NCI-H187 (cell line): ENCODE results near the gene PHACTR1.
A peak's percentile ranks its signal among the peaks of the same experiment; 100 is the strongest.

Experiments
- DNase-seq, 2 experiments: peaks; one replicate each; lab custom pipeline; 2025; lab: John Stamatoyannopoulos, UW

Gene PHACTR1

DNA sequence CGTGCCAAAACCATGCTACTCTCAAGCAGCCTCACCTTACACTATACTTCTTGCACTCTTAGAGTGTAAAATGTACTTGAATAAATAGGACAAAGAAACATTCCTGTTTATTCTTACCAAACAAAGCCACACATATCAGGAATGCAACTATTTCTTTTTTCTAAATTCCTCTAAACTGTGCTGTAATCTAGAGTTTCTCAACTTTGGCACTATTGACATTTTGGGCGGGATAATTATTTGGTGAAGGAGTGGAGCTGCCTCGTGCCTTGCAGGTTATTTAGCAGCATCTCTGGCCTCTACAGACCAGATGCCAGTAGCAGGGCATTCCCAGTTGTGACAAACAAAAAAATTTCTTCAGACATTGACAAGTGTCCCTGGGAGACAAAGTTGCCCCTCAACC, 86.9 kb downstream of the PHACTR1 start:
- no peak for DNase-seq

DNA sequence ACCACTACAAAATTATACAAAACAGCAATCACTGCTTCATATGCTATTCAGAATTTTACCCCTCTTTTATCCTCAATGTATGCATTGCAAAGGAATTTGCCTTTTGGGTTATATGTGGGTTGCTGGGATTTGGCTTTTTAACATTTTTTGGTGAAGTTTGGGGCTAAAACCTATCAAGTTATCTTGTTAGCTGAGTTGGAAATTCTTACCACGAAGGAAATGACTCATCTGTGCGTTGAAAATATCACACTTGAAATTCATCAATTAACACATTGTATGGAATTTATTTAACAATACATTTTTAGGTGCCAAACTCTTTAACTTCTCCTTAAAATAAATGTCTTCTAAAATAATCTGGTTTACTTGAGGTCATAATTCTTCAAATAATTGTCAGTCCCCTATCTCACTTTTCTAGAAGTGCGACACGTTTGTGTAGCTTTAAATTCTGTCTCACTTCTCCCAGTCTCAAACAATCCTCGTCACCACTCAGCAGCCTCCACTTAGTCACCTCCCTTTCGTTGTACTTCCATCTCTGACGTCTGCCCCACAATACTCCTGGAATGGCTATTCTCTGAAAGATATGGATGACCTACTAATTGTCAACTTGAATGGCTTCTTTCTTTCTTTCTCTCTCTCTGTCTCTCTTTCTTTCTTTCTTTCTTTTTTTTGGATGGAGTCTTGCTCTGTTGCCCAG, 88.5 kb downstream of the PHACTR1 start:
- no peak for DNase-seq

DNA sequence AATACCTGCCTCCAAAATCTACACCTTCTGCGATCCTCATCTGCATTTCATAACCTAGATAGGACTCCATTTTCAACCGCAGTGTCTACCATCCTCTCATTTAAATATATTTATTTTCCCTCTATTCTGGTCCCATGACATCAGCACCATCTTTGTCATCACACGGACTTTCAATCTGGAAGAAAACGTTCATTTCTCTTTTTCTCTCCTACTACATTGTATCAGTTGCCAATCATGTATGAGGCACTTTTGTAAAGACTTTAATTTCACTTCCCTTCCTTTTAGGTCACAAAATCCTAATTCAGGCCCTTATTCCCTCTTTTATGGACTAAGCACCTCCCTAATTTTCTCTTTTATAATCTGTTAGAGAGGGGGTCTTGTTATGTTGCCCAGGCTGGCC, 89.6 kb downstream of the PHACTR1 start:
- DNase-seq = no peak

DNA sequence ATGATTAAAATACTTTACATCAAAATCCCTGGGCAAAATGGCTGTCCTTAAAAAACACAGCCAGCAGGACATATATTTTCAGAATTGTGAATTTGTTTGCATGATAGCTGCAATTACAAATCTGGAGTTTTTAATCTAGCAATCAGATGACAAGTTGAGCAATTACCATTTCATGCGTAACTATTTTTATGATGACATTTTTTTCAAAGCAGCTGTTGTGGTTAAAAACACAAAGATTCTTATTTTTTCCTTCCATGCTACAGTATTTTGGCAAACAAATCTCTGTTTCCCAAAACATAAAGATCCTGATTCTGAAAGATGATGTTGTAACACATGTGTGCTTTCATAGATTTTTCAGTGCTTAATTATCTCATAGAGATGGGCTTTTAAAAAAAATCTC, 90.2 kb downstream of the PHACTR1 start:
- no peak for DNase-seq

DNA sequence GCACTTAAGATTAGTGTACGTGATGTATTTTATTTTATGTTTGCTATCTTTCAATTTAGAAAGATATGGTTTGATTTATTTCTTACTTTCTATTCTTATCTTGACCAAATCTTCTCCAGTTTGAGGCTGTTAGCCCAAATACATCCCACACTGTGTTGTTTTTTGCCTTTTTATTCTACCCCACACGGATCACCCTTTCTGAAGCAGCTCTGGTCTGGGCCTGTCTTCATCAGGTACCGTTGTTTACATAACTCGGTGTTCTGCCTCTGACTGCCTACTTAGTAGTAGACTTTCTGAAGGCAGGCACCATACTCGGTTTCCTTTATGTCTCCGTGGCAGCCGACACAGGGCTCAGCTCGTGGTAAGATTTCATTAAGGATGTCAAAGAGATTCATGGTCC, 95.0 kb downstream of the PHACTR1 start:
- DNase-seq = no peak

DNA sequence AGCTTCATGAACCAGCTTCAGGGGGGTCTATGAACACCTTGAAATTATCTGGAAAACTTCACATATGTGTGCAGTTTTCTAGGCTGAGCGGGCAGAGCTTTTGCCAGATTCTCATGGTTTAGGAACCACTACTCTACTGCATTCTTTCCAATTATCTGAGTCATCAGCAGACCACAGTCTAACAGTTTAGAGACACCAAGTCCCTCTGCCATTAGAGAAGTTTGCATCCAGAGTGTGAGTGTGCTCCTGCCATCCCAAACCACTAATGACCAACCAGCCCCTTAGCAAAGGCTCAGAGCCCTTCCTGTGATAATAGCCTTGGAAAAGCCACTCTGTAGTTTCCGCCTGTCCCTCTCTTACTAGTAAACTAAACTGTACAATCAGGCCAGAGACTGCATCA, 96.8 kb downstream of the PHACTR1 start:
- DNase-seq = no peak

DNA sequence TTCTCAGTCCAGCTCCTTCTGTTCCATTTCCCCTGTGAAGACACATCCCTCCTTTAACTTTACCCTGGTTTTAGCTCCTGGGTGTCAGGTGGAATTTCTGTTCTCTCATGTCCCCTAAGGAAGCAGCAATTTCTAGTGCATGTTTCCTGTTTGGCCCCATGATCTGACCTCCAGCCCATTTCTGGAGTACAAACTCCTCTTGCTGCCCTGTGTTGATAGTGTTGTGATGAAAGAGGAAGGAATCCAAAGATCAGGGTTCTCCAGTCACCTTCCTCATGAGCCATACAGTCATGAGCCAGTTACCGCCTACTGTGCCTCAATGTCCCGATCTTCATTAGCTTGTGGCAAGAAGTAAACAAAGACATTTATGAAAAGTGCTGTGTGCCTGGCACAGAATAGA, 97.4 kb downstream of the PHACTR1 start:
- DNase-seq = no peak

DNA sequence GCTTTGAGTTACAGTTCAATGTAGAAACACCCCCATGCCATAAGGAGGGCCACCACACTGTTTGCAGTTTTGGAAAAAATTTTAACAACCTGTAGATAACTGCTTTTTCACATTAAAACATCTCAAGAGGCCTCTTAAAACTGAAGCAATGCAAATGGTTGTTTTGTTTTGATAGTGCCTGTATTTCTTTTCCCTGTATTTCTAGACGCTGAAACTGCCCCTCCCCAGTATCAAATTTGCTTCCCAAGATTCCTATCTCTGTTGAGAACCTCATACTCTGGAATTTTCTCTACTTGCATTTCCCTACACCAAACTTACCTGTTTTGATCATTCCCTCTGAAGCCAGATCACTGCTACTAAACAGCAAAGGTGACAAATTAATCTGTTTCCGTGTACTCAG, 98.5 kb downstream of the PHACTR1 start:
- DNase-seq = no peak

DNA sequence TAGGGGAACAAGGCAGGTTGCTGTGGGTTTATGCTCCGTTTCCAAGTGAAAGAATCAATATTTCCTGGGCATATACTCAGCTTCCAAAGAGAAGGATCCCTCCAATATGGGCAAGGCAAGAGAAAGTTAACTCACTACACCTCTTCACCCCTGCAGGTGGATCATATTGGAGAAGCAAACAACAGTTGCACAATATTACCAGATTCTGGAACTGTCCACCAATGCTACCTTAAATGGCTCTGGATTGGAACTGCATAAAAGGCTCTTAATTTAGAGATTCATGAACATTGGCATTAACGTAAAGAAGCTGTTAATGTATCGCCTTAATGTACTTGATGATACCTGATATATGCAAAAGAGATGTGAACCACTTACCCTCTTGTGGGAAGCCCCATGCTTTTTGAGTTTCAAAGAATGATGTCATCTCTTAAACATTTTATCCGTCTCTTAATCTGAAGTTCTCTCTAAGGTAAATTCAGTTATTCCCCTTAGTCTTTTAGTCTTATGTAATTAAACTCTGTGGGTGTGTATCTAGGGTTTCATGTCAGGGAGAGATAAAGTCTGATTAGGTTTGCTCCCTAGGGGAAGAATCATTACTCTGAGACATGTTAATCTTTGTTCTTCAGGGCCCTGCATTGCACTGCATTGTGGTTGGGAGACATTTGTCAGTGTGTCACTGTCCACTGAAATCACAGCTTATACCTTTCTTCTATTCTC, 99.5 kb downstream of the PHACTR1 start:
- no peak for DNase-seq

DNA sequence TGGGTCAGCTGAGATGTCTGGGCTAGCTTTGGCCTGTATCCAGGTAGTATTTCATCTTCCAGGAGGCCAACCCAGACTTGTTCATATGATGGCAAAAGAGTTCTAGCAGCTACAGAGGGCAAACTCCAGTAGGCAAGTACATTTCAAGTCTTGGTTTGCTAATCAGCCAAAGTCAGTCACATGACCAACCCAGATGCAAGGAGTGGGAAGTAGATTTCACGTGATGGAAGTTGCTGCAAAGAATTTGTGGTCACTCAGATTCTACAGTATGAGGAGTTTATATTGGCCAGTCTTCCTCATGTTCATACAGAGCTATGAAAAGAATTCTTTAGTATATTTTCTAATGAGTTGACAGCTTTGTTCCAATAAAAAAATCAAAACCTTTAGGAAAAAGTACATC, 101.8 kb downstream of the PHACTR1 start:
- DNase-seq = no peak

DNA sequence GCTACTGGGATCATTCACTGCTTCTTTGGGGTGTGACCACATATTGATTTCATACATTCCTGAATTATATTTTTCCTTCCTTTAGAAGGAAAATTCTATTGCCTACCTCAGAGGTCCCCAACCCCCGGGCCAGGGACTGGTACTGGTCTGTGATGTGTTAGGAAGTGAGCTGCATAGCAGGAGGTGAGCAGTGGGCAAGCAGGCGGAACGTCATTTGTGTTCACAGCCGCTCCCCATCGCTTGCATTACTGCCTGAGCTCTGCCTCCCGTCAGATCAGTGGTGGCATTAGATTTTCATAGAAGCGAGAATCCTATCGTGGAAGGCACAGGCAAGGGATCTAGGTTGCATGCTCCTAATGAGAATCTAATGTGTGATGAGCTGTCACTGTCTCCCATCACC, 107.3 kb downstream of the PHACTR1 start:
- no peak for DNase-seq

DNA sequence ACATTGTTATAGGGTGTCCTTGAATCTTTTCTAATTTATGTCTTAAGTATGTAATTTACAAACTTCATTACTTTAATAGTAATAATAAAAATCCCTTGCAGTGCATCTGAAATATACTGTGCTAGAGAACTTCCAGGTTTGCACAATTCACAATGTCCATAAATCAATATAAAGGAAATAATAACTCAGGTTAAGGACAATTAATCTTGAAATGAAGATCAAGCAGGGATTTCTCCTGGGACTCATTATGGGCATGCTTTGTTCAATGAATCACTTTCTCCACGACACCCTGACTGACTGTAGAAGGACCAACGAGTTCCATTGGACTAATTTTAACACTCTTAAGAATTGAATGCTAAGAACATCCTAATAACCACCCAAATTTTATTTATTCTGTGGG, 110.0 kb downstream of the PHACTR1 start:
- no peak for DNase-seq

DNA sequence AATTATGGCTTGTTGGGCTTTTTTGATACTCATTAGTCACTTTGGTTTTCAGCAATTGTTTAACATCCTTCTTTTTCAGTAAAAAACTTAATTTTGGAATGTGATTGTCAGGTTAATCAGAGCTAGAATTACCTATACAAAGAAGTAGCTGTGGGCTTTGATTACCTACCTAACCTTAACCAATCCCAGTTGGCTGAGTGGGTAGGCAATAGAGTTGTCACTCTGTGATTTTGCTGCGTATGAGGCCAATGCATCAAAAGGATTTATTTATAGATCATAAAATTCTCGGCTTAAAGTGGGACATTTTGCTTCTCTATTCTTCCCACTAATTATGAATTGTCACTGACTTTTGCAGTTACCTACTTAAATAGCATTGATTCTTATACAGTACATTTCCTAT, 111.4 kb downstream of the PHACTR1 start:
- DNase-seq = no peak

DNA sequence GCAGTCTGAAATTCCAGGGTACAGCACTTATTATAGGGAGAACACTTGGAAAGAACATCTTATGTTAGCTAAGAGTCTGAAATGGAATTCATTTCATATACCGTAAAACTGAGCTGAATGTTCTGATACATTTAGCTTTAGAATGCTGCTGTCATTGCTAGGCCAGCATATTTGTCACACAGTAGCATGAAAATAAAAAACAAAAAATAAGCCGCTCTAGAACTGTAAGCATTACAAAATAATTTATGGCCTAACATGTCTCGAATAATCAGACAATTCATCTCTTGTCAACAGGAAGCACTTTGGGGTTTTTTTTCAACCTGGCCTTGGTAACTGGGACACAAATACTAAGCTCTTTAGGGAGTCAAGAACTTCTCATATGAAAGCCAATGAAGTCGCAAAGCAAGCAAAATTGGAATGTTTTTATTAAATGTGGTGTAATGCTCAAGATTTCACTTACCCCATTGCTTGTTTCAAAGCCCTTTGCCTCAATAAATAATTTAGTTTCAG, 115.7 kb downstream of the PHACTR1 start:
- DNase-seq = no peak

DNA sequence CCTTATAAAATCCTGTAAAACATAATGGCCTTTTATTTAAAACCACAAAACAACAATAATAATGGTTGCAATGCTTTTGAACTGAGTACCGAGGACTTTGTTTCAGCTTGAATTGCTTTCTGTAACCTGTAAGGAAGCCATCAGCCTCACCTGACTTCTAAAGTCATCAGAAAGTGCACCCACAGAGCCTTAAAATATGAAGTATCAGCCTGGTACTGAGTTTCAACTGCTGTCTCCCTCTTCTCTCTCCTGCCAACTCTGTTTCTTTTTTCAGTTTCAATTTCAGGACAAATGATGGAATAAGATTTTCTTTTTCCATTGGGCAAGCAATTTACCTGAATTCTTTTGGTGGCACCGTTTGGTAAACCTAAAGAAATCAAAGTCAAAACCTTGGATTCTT, 119.4 kb downstream of the PHACTR1 start:
- no peak for DNase-seq

DNA sequence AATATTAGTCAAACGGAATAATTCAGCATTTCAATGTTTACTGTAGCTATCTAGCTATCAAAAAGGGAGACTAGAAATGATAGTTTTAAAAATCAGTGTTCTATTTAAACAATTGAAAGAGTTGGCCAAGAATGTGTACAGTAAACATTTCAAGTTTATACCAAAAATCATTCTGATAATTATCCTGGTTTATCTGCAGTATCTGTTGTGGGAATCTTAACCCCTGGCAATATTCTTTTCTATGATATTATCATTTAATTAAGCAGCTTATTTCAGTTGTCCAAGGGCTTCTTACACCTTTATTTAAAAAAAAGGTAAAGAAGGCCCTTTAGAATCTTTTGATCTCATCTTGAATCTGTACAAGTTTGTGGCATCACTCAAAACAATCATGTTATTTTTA, 125.1 kb downstream of the PHACTR1 start:
- no peak for DNase-seq

DNA sequence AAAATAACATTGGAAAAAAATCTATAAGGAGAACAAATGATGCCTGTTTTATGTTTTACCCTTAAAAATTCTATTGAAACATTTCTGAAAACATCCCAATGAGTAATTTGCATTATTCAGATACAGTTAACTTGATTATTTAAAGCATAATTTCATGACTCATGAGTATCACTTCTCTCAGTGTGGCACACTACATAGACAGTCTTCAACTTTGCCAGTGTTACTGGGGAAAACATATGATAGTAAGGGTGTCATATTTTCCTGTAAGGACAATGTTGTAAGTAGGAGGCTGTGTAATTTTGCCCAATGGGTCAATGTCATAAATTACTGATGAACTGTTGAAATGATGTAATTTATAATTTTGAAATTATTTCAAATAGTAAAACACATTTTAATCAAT, 125.5 kb downstream of the PHACTR1 start:
- no peak for DNase-seq

DNA sequence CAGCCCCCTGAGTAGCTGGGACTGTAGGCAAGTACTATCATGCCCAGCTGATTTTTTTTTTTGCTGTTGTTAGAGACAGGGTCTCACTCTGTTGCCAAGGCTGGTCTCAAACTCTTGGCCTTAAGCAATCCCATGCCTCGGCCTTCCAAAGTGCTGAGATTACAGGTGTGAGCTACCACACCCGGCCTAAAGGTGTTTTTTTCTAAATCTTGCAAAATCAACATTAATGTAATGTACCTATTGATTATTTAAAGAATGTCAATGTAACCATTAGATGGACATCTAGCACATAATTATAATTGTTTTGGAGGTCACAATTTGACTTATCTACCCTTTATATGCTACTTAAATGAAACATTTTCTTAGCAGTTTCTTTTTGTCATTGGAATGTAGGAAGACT, 126.1 kb downstream of the PHACTR1 start:
- DNase-seq = no peak

DNA sequence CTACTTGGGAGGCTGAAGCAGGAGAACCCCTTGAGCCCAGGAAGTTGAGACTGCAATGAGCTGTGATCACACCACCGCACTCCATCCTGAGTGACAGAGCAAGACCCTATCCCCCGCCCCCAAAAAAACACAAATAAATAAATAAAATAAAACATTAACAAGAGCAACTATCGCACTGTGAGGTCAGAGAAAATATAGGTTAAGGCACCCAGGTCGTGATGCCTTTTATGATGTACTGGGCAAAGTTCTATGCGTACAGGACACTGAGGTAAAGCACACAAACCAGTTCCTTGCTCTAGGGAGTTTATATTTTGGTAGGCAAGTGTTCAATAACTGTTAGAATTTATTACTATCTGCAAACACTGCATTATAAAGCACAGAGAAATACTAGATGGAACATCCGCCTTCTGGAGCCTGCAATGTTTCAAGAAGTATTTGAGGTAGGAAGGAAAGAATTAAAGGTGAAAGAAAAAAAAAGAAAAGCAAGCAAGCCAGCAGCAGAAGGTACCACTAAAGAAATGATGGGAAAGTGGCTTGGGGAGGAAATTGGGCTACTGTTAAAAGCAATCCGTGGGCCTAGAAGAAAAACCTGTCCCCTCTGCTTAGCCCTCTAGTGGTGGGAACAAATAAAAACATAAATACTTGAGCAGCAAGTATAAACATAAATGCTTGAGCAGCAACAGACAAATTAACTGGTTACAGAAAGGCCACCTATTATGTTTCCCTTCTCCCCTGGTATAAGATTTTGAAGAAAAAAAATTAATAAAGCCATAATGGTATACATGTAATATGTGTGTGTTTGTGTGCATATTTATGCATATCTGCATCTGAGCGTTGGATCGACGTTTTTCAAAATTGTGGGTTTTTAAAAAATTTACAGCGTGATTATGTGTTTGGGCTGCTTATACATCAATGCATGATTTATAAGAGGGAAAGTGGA, 128.0 kb downstream of the PHACTR1 start:
- peak in 1 of 2 experiments; percentile 1 for DNase-seq

DNA sequence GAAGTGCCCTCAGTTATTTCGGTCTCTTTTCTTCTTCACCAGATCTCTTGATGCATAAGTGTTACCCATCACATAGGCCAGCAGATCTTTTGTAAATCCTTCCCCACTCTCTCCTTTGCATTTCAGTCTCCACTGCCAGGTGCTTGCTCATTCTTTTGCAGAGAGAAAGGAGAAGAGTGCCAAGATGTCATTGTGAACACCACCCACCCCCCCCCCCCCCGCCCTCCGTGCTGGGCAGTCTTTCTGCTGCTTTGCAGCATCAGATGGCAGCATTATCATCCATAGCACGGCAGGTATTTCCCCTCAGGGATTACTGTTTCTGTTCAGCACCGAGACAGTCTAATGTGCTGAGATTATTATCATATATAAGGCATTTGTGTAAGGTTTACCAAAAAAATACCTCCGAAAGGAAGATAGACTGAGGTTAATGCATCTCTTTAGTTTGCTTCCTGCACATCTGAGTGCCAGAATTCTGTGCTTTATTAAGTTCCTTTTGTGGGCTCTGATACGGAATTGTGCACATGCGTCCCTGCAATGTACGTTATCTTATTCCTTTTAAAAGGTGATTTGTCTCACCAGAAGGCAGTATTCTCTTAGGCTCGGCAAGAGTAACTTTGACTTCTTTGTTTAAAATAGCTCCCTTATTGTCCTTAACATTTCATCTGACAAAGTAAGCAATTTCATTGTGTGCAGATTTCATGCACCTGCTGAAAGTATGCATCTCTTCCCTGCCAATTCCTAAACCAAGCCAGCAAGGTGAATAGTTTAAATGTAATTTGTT, 128.8 kb downstream of the PHACTR1 start:
- no peak for DNase-seq

DNA sequence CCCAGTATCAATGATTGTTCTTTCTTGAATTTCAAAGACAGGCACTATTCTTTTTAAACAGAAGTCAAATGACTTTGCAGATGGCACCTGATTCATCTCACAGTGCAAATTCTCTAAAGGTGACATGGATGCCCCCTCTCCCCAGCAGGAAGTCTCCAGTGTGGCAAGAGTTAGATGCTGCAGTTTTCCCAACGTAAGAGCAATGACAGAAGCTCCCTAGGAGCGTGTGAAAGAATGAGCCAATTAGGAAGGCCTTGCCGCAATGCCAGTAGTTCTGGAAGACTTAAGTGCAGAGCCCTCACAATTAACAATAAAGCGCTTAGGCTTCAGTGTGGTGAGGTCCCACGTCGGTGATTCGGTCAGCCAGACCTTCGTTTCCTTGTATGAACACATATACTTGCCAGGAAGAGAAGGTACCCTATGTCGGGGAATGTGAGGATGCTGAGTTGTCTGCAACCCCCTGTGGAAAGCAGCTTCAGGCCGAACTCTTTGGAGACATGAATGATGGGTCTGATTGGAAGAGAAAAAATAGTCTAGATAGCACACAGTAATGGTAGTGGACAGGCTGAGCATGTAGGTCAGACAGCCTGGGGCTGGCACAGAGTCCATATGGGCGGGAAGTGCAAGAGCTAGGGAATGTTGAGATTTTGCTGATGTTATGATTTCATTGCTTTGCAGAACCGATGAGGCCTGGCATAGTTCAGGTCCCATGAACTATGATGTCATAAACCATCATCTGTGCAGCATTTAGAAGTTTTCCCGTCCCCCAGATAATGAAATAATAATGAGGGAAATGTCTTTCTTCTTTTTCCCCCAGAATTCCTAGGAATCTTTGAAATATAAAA, 132.6 kb downstream of the PHACTR1 start:
- DNase-seq = no peak
